Nucleus accumbens (tissue), 56 donors: Measurements from ENCODE around the gene HAUS5.
A peak's percentile ranks its signal among the peaks of the same experiment; 100 is the strongest.

ENCODE experiments used
- DNase-seq, 56 donors: peaks; one replicate each; lab custom pipeline; 2025; lab: John Stamatoyannopoulos, UW

The HAUS5 gene

DNA sequence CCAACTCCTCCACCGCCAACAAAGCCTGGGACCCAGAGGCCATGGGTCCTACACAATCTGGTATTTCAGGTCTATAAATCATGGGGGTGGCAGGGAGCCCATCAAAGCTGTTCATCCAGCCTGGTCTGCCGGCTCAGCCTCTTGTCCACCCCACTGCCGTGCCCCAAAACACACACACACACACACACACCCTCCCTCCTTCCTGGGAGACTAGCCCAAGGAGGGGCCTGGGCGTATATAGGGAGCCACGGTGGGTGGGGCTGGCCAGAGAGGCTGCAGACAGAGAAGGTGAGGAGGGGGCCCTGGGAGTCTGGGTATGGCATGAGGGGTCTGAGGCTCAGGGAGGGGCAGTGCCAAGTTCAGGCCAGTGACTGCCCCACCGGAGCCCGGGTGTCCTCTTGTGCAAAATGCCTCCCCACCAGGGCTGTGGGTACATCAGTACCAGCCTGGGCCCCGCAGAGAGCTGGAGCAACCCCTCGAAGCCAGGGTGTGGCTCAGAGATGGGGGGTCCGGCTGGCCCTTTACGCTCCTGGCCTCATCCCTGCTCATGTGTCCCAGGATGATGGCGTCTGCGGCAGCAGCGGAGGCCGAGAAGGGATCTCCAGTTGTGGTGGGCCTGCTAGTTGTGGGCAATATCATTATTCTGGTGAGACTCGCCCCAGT, 53.8 kb downstream of the HAUS5 start, which contains the start of gene UPK1A:
Gene UPK1A, plus strand, starts transcription at position 267 of the 663 bp plus-strand sequence. Its CDS starts 296 bp downstream, at position 563.
- DNase-seq, result no peak

- DNase-seq, result no peak
Observed at GRCh38 chr19:35669566-35669965, 57.0 kb downstream of the HAUS5 start.

DNA sequence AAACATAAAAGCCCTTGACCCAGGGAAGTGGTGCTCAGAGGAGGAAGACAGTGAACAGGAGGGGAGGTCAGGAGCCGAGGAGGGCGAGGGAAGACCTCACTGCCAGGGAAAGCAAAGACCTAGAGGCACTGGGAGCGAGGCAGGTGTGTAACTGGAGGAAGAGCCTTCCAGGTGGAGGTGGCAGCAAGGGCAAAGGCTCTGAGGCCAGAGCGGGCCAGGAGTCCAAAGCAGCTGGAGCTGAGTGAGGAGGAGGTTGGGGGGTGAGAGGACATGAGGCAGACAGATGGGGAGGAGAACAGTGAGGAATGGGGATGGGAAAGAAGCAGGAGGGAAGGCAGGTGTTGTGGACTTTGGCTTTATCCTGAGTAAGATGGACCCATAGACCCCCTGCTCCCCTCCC, 57.4 kb downstream of the HAUS5 start:
- no peak for DNase-seq

- no peak for DNase-seq
Observed at GRCh38 chr19:35670686-35671085, 58.2 kb downstream of the HAUS5 start.

DNA sequence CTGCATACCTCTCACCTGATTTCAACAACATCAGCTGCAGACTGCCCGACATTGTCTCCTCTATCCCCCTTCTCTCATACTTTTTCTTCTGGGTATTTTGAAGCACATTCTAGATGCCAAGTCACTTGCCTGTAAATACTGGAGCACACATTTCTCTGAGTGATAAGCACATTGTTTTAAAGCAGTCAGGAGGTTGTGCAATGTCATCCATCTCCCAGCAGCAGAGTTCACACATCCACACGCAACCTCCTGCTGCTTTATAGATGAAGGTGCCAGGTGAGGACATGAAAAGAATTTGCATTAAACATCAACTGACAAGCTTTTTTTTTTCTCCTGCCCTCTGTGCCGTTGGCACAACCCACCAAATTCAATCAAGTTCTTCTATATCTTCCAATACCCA, 59.3 kb downstream of the HAUS5 start:
- DNase-seq, result no peak

GRCh38 chr19:35673121-35673804, 60.7 kb downstream of the HAUS5 start:
- DNase-seq, result peak in 1 of 56 donors; percentile 5
